B cell (primary cell): ENCODE measurements around the gene PSKH1. TPM values are rescaled to one million over a fixed set of nuclear protein-coding genes. Genes with fewer than 3 reads are reported as not detected.

Experiments used
- ATAC-seq: fragments of 200-7000 bp; cut with Tn5 transposase; one replicate; pipeline ENCODE4 v1.10.0; 2021; ENCODE audit warnings: low read depth, mild to moderate bottlenecking, moderate number of reproducible peaks, moderate library complexity
- CTCF ChIA-PET: fragments of 350-600 bp; sonication (Branson Sonifier 250); formaldehyde crosslinking; loops from one replicate; lab custom pipeline; 2021; ENCODE audit warnings: antibody characterized with exemption, inconsistent platforms; lab: Charles Lee
- POLR2A ChIA-PET: fragments of 350-600 bp; sonication (Branson Sonifier 250); formaldehyde crosslinking; loops from one replicate; lab custom pipeline; 2021; ENCODE audit warnings: antibody characterized with exemption; lab: Charles Lee
- DNase-seq: peaks from one replicate; pipeline ENCODE4 v3.0.0; 2013
- H2AFZ ChIP-seq: 2 replicates; pipeline ENCODE4 v1.6.1; 2012; ENCODE audit warnings: mild to moderate bottlenecking, low read depth, low read length; ENCODE audit not compliant: insufficient read depth, poor library complexity, severe bottlenecking
- H3K27ac ChIP-seq, 2 donors: 1 replicate in 1 of 2; 2 replicates in 1 of 2; pipeline ENCODE4 v1.5.1; 2012 to 2013; ENCODE audit warnings: low read length in 2 of 2, mild to moderate bottlenecking in 2 of 2, moderate library complexity in 1 of 2
- H3K27me3 ChIP-seq, 4 experiments: fragments of 200-600 bp in 1 of 4; sonication (generic) in 1 of 4; replicated peaks in 1 of 4; 1 replicate in 2 of 4; 2 replicates in 2 of 4; pipeline versions ENCODE4 v1.6.1 to v1.7.0; 2013 to 2016; ENCODE audit warnings: low read length in 3 of 4, mild to moderate bottlenecking in 2 of 4, mixed read lengths in 1 of 4, moderate library complexity in 1 of 4; ENCODE audit not compliant: insufficient read depth in 4 of 4, control insufficient read depth in 3 of 4; ENCODE audit errors: control extremely low read depth in 1 of 4
- H3K36me3 ChIP-seq, 2 experiments: replicated peaks in 1 of 2; 1 replicate in 1 of 2; 2 replicates in 1 of 2; pipeline versions ENCODE4 v1.6.1 to v1.7.1; 2013; ENCODE audit warnings: low read length in 1 of 2; ENCODE audit not compliant: insufficient read depth in 2 of 2, control insufficient read depth in 1 of 2; ENCODE audit errors: control extremely low read depth in 1 of 2, extremely low read depth in 1 of 2
- H3K4me1 ChIP-seq, 2 donors: fragments of 200-600 bp in 1 of 2; sonication (generic) in 1 of 2; 1 replicate in 1 of 2; 2 replicates in 1 of 2; pipeline versions ENCODE4 v1.5.1 to v1.6.1; 2013 to 2017; ENCODE audit warnings: low read length in 2 of 2; ENCODE audit not compliant: control insufficient read depth in 2 of 2, insufficient read depth in 2 of 2
- H3K4me2 ChIP-seq: replicated peaks from 2 replicates; pipeline ENCODE3; 2012; ENCODE audit warnings: mild to moderate bottlenecking, low read depth, low read length; ENCODE audit not compliant: poor library complexity, severe bottlenecking
- H3K4me3 ChIP-seq, 5 experiments: fragments of 200-600 bp in 1 of 5; sonication (generic) in 1 of 5; 1 replicate in 3 of 5; 2 replicates in 2 of 5; pipeline versions ENCODE4 v1.5.1 to v1.7.0; 2011 to 2016; ENCODE audit warnings: low read length in 4 of 5, mild to moderate bottlenecking in 4 of 5, low read depth in 2 of 5, control low read depth in 1 of 5, moderate library complexity in 1 of 5; ENCODE audit not compliant: insufficient read depth in 1 of 5; ENCODE audit errors: control extremely low read depth in 1 of 5, extremely low read depth in 1 of 5
- H3K79me2 ChIP-seq: fragments of 200-600 bp; sonication (generic); one replicate; pipeline ENCODE4 v1.6.0; 2016; ENCODE audit warnings: low read length; ENCODE audit not compliant: control insufficient read depth, insufficient read depth
- H3K9ac ChIP-seq: fragments of 200-600 bp; sonication (generic); 2 replicates; pipeline ENCODE4 v1.6.1; 2017; ENCODE audit warnings: mild to moderate bottlenecking, low read length, moderate library complexity
- H3K9me3 ChIP-seq, 3 donors: one replicate each; pipeline versions ENCODE4 v1.6.1 to v1.7.1; 2013; ENCODE audit warnings: low read length in 2 of 3; ENCODE audit not compliant: control insufficient read depth in 2 of 3, insufficient read depth in 1 of 3; ENCODE audit errors: control extremely low read depth in 1 of 3
- H4K20me1 ChIP-seq: 2 replicates; pipeline ENCODE4 v1.6.0; 2012; ENCODE audit warnings: mild to moderate bottlenecking, low read length; ENCODE audit not compliant: insufficient read depth, control insufficient read depth, poor library complexity, severe bottlenecking
- H3K27ac Mint-ChIP-seq: one replicate; pipeline ENCODE4 v1.8.0; 2021; ENCODE audit warnings: mixed read lengths
- H3K27me3 Mint-ChIP-seq: one replicate; pipeline ENCODE4 v1.8.0; 2021; ENCODE audit warnings: mixed read lengths
- H3K4me1 Mint-ChIP-seq: one replicate; pipeline ENCODE4 v1.8.0; 2021; ENCODE audit warnings: mixed read lengths
- H3K4me3 Mint-ChIP-seq: one replicate; pipeline ENCODE4 v1.8.0; 2021; ENCODE audit warnings: mixed read lengths
- H3K9me3 Mint-ChIP-seq: one replicate; pipeline ENCODE4 v1.8.0; 2022; ENCODE audit warnings: mixed read lengths; ENCODE audit not compliant: insufficient read depth
- EZH2 ChIP-seq: IDR thresholded peaks from 2 replicates; pipeline ENCODE4 v1.6.1; 2012; ENCODE audit warnings: borderline replicate concordance, low read depth, mild to moderate bottlenecking, moderate library complexity, low read length; ENCODE audit not compliant: insufficient read depth, poor library complexity, severe bottlenecking
- WGBS: methylation state at CpG from one replicate; pipeline ENCODE4 v1.1.5; 2013; ENCODE audit warnings: missing lambda C conversion rate; ENCODE audit not compliant: insufficient coverage; 5-methylcytosine and 5-hydroxymethylcytosine counted together
- intact Hi-C: fragments of 100-400 bp; cut with micrococcal nuclease; formaldehyde crosslinking; loops from one replicate; pipeline ENCODE4 v1.10.0; 2022
- polyA plus RNA-seq: library from polyadenylated mRNA; depleted of rRNA; stranded (reverse); fragments of >200 nt; gene quantifications from 2 replicates; pipeline ENCODE4 v1.2.3, GENCODE V29; 2012
- total RNA-seq, 2 donors: library from RNA; stranded (reverse); fragments of 120-200 nt in 1 of 2; gene quantifications; 1 replicate in 1 of 2; 2 replicates in 1 of 2; pipeline versions ENCODE4 v1.2.3 to v1.2.4, GENCODE V29; 2013 to 2022
- TF ChIP-seq, protein P1 (sequence below): fragments of 200-600 bp; IDR thresholded peaks from one replicate; pipeline ENCODE4 v1.8.0; 2022; ENCODE audit warnings: antibody characterized with exemption, mild to moderate bottlenecking

The PSKH1 gene
- total and polyA plus RNA-seq, 2 donors (not counting 1 experiment from before 2014, with no cell fraction given), result 20.1 to 29.1 TPM

DNA sequence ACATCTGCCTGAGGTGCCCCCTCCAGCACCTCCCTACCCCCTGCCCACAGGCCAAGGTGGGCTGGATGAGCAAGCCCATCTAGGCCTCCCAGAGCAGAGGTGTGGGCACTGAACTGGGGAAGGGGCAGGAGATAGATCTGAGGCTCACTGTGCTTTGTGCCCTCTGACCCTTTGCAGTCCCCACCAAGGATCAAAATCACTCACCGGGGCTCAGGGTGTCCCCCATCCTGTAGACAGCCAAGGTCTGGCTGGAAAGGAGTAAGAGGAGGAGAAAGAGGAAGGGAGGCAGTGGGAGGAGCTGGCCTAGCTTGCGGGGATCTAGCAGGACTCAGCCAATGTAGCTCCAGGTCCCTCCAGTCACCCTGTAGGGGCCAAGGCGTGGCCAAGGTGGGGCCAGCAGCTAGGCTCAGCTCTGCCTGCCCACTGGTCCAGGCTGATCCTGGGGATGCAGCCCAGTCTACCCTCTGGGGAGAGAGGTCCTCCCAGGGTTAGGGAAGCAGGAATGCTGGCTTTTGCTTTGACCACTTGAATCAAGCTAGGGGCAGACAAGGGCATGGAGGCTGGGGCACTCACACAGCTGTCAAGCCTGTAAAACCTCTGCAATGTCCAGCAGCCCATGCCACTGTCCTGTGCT is 73.6 kb downstream of the PSKH1 start:
- intact Hi-C loops, result loop anchor here (10.0 kb wide), 1 partner anchor 258 kb away; no protein-coding TSS in a partner anchor
- H3K4me1 ChIP-seq, result peaks cover 10 to 19% of the 10 kb centered on the region in 2 donors
- no peaks in the 10 kb centered on the region for H3K27me3 Mint-ChIP-seq
- H3K27me3 ChIP-seq, result no peaks in the 10 kb centered on the region
- H3K36me3 ChIP-seq, result peaks cover 0 to 14% of the 10 kb centered on the region in 2 experiments
- no peak for DNase-seq
- H3K27ac Mint-ChIP-seq, result peak overlapping the region; percentile 4
- peak overlapping the region; percentile 80 for H2AFZ ChIP-seq
- peaks cover 20% of the 10 kb centered on the region for H3K4me1 Mint-ChIP-seq
- WGBS, result 97% methylated on average over 2 of the region's 3 CpGs
- H3K79me2 ChIP-seq, result peaks cover 29% of the 10 kb centered on the region
- POLR2A ChIA-PET, result interaction anchor here (1.7 kb wide), 1 partner anchor 18 kb away, joined by 3 read pairs; no protein-coding TSS in a partner anchor
- peaks cover 8% of the 10 kb centered on the region for H4K20me1 ChIP-seq
- H3K27ac ChIP-seq, result no peak overlapping the region
- H3K4me3 Mint-ChIP-seq, result peak overlapping the region; percentile 88
- peak overlapping the region; percentile 100 for H3K4me2 ChIP-seq
- no peak overlapping the region for H3K4me3 ChIP-seq
- no peaks in the 10 kb centered on the region for H3K9me3 Mint-ChIP-seq
- no peak overlapping the region for H3K9ac ChIP-seq
- ATAC-seq, result no peak
- no peaks in the 10 kb centered on the region for H3K9me3 ChIP-seq
- no peak for TF ChIP-seq EZH2
- TF ChIP-seq, protein P1, sequence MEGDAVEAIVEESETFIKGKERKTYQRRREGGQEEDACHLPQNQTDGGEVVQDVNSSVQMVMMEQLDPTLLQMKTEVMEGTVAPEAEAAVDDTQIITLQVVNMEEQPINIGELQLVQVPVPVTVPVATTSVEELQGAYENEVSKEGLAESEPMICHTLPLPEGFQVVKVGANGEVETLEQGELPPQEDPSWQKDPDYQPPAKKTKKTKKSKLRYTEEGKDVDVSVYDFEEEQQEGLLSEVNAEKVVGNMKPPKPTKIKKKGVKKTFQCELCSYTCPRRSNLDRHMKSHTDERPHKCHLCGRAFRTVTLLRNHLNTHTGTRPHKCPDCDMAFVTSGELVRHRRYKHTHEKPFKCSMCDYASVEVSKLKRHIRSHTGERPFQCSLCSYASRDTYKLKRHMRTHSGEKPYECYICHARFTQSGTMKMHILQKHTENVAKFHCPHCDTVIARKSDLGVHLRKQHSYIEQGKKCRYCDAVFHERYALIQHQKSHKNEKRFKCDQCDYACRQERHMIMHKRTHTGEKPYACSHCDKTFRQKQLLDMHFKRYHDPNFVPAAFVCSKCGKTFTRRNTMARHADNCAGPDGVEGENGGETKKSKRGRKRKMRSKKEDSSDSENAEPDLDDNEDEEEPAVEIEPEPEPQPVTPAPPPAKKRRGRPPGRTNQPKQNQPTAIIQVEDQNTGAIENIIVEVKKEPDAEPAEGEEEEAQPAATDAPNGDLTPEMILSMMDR, result no peak
- CTCF ChIA-PET, result interaction anchor here (1.6 to 3.2 kb wide), 3 partner anchors 30 to 82 kb away, joined by 3 to 11 read pairs (median 9); partner anchors contain the start of genes NRN1L and PSMB10
